Hematopoietic multipotent progenitor cell treated with erythropoietin and hydrocortisone succinate and interleukin-3 and kit ligand, for 4 days (in vitro differentiated cells): ENCODE measurements around the gene P2RX7.
A peak's percentile ranks its signal among the peaks of the same experiment; 100 is the strongest.

Experiments
- DNase-seq: peaks from one replicate; pipeline ENCODE4 v3.0.0-alpha.2; 2015

Gene P2RX7

DNA sequence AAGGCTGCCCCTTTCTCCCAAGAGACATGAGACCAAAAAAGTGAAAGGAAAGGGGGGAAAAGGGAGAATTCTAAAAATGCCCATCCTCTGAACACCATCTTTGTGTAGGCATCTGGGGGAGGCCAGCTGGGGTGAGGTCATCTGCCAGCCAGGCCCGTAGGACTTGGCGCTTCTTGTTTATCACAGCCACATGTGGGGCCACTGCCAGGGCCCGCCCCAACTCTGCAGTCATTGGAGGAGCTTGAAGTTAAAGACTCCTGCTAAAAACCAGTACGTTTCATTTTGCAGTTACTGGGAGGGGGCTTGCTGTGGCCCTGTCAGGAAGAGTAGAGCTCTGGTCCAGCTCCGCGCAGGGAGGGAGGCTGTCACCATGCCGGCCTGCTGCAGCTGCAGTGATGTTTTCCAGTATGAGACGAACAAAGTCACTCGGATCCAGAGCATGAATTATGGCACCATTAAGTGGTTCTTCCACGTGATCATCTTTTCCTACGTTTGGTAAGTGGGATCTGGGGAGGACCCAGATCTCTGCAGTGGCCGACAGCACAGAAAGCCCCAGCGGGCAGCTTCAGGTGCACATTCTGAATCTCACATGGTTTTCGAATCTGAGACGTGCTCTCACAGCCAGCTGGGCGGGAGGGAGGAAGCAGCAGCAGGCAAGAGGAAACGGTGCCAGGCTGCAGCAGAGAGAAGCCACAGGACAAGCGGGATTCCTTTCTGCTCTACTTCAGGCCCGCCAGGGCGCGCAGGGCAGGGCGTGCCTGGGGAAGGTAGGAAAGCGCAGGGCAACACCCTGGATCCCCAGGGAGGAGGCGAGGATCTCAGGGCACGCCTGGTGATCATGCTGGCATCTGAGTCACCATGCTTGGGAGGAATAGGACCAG is at the start of gene P2RX7:
TSS of gene P2RX7 (plus strand) at position 276 of the 881 bp plus-strand sequence. CDS start at position 371, 95 bp downstream.
- peak; percentile 88 for DNase-seq

GRCh38 chr12:121084229-121084628 is 48.4 kb upstream of the P2RX7 start:
- DNase-seq = no peak

DNA sequence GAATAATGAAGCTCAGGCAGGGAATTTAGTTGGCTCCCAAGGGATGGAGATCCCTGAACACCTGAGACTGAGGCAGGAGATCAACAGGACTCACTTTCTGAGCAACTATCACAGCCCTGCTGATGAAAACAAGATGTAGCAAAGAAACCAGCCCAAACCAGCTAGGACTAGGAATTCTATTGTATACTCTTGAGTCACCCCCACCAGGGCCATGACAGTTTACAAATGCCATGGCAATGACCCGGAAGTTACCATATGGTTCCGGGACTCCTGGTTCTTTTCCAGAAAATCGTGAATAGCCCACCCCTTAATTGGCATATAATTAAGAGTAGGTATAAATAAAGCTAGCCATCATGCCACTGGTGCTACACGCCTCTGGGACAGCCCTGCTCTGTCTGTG is 47.6 kb upstream of the P2RX7 start:
- DNase-seq = no peak

- no peak for DNase-seq
These were observed 46.9 kb upstream of the P2RX7 start for GRCh38 chr12:121085506-121086353.

DNA sequence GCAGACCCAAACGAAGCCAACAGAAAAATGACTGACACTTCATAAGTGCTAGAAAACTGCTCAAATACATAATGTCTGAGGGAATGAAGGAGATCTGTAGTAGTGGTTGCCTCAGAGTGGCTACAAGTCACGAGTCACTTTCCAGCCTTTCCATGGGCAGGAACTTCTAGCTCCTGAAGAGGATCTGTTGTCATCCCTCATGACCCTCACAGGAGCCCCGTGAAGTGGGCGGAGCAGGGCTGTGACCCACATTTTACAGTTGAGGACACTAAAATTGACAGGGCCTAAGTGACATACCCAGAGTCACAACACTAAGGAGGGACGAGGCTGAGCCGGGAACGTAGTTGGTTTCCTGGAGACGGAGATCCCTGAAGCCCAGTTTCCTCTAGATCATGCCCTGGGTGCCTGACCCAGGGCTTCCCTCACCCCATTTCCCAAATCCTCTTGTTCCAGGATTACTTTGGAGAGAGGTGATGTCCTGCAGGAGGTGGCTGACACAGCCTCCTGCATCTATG is 45.8 kb upstream of the P2RX7 start:
- no peak for DNase-seq

GRCh38 chr12:121087467-121088194 is 45.0 kb upstream of the P2RX7 start:
- DNase-seq = peak; percentile 4

DNA sequence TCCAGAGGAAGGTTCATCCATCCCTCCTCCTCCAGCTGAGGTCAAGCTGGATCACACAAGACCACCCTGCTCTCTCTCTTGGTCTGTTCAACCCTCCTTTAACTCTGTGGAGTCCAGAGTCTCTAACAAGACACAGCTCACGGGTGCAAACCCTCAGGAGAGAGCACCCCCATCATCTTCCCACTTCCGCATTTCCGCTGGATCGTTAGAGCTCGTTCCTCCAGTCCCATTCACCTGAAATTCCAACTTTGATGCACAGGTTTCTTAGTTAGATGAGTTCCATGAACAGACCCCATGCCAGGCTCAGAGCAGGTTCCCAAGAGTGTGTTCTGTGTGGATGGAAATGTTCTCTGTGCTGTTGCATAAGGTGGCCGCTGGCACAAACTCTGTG is 44.5 kb upstream of the P2RX7 start:
- DNase-seq = no peak

- no peak for DNase-seq
These were observed 43.5 kb upstream of the P2RX7 start for GRCh38 chr12:121089031-121089812.

DNA sequence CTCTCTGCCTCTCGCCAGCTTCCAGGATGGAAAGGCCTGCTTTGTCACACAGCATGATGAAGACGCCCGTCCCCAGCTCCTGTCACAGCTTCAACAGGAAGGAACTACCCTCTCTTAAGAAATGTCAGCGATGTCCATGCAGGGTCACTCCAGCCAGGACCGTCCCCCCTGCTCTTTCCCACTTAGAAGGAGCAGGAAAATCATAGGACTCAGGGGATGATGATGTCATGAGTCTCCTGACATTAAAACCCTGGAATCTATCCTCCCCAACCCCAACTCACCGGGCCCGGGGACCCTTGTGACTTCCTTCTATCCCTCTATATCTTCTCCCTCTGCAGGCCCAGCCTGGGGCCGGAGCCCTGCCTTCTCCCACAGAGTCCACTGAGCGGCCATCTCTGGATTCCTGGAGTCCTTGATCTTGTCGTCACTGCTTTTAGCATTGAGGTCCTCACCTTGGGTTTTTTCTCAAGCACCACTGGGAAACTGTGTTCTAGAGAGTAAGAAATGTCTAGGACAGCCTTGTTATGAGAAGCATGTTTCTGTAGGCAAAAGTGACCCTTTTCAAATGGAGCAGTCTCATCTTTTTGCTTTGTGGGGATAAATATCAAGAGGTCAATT is 42.8 kb upstream of the P2RX7 start:
- DNase-seq = no peak

- DNase-seq = no peak
These were observed 41.8 kb upstream of the P2RX7 start for GRCh38 chr12:121090586-121091514.

GRCh38 chr12:121092034-121092433 is 40.6 kb upstream of the P2RX7 start:
- no peak for DNase-seq

GRCh38 chr12:121093487-121093891 is 39.2 kb upstream of the P2RX7 start:
- no peak for DNase-seq

GRCh38 chr12:121095544-121096198 is 37.0 kb upstream of the P2RX7 start:
- DNase-seq = peak; percentile 87

- DNase-seq = peak; percentile 58
These were observed 36.4 kb upstream of the P2RX7 start for GRCh38 chr12:121096199-121096798.

DNA sequence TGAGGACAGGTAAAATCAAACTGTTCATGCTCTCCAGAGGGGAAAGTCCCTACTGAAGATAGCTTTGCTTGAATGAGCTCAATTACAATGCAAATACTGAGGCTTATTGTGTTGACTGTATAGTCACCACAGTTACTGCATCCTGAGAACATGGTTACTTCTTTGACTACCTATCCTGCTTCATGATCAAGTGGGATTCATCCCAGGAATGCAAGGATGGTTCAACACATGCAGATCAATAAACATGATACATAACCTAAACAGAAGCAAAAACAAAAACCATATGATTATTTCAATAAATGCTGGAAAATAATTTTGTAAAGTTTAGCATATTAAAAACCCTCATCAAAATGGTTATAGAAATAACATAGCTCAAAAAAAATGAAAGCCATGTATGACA is 32.9 kb upstream of the P2RX7 start:
- DNase-seq = no peak

- no peak for DNase-seq
These were observed 30.4 kb upstream of the P2RX7 start for GRCh38 chr12:121102307-121102706.

- DNase-seq = no peak
These were observed 25.0 kb upstream of the P2RX7 start for GRCh38 chr12:121107681-121108080.

GRCh38 chr12:121108492-121108891 is 24.2 kb upstream of the P2RX7 start:
- DNase-seq = no peak

DNA sequence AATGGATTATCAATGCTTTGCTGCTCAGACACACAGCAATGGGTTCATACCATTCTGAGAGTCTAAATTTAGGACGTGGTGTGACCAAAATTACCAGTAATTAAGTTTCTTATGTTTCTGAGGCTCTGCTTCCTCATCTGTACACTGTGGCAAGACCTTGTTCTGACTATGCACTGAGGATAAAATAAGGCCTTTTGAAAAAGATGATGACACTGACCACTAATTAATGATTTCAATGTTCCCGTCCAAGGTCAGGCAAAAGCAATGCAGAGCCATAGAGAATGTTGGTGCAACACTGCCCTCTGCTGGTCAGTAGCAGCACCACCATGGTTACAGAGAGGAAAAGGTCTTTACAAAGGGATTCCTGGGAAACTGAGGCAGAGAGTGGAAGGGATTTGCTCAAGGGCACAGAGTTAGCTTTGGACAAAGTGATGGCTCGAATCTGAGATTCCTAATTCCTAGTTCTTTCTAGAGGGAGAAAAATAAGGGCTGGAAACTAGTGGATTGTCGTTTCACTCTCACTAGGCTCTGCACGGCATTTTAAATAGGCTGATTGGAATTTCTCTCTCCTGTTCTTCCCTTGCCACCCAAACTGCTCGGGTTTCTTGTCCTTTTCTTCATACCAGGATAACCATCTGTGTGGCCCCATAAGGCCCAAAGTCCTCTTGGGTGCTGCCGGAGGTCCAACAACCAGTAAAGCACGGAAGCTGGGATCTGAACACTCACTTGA is 22.3 kb upstream of the P2RX7 start:
- peak; percentile 84 for DNase-seq
